Measurements from ENCODE around the gene ATXN1.

DNA sequence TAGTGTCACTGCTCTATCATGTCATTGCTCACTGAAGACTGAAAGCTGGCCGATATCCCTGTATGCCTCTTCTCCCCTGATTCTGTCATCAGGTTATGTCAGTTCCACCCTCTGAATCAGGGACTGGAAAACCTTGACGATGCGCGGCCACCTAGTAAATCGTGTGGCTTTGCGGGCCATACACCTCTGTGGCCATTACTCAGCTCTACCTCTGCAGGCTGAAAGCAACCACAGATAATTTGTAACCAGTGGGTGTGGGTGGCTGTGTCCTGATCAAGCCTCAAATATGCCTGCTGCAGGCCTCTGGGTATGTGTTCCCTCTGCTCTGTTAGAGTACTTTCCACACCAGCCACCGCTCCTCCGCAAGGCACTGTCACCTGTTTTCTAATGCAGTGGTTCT, 417.7 kb downstream of the ATXN1 start:
- TF ChIP-seq, protein P1, sequence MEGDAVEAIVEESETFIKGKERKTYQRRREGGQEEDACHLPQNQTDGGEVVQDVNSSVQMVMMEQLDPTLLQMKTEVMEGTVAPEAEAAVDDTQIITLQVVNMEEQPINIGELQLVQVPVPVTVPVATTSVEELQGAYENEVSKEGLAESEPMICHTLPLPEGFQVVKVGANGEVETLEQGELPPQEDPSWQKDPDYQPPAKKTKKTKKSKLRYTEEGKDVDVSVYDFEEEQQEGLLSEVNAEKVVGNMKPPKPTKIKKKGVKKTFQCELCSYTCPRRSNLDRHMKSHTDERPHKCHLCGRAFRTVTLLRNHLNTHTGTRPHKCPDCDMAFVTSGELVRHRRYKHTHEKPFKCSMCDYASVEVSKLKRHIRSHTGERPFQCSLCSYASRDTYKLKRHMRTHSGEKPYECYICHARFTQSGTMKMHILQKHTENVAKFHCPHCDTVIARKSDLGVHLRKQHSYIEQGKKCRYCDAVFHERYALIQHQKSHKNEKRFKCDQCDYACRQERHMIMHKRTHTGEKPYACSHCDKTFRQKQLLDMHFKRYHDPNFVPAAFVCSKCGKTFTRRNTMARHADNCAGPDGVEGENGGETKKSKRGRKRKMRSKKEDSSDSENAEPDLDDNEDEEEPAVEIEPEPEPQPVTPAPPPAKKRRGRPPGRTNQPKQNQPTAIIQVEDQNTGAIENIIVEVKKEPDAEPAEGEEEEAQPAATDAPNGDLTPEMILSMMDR (conservative IDR thresholded peaks at IDR 0.05; ENCODE audit: low read depth, low read length), result no peak
- TF ChIP-seq EZH2 (IDR thresholded peaks at IDR 0.05; ENCODE audit: low read length, unreplicated experiment), result no peak

All from PC-3 (cell line).